Ovary (tissue), 3 donors: ENCODE measurements around the gene CLEC10A.
"Not testable (repeated sequence)": the region's sequence is repeated elsewhere in the genome, so short reads cannot be mapped to it uniquely, and the experiment has no call there.

ENCODE experiments used
- POLR2A ChIP-seq: fragments of 450-650 bp; IDR thresholded peaks from one replicate; pipeline ENCODE4 v1.6.1; 2017; ENCODE audit warnings: antibody characterized with exemption, mild to moderate bottlenecking, moderate library complexity
- TF ChIP-seq, protein P1 (sequence below), 3 donors: fragments of 450-650 bp in 2 of 3; fragments of 200-600 bp in 1 of 3; IDR thresholded peaks; one replicate each; pipeline versions ENCODE4 v1.5.1 to v1.8.0; 2016 to 2022; ENCODE audit warnings: antibody characterized with exemption in 3 of 3, mild to moderate bottlenecking in 1 of 3
- donor health status: DM: no; HTN: no; CAD: no.

DNA sequence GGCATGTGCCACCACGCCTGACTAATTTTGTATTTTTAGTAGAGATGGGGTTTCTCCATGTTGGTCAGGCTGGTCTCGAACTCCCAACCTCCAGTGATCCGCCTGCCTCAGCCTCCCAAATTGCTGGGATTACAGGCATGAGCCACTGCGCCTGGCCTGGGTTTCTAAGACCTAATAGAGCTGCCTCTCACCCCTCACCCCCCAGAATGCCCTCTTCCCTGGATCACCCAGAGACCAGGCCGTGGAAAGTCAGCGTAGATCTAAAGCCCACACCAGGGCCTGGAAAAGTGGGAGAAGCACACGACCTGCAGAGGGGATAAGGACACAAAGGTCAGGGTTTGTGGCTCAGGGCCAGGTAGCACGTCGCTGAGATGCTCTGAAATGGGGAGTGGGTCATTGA lies 29.5 kb downstream of the CLEC10A start:
- TF ChIP-seq, protein P1, sequence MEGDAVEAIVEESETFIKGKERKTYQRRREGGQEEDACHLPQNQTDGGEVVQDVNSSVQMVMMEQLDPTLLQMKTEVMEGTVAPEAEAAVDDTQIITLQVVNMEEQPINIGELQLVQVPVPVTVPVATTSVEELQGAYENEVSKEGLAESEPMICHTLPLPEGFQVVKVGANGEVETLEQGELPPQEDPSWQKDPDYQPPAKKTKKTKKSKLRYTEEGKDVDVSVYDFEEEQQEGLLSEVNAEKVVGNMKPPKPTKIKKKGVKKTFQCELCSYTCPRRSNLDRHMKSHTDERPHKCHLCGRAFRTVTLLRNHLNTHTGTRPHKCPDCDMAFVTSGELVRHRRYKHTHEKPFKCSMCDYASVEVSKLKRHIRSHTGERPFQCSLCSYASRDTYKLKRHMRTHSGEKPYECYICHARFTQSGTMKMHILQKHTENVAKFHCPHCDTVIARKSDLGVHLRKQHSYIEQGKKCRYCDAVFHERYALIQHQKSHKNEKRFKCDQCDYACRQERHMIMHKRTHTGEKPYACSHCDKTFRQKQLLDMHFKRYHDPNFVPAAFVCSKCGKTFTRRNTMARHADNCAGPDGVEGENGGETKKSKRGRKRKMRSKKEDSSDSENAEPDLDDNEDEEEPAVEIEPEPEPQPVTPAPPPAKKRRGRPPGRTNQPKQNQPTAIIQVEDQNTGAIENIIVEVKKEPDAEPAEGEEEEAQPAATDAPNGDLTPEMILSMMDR (IDR thresholded peaks at IDR 0.05): not testable (repeated sequence)
- not testable (repeated sequence) for TF ChIP-seq POLR2A
